Fibroblast of mammary gland (primary cell): Measurements from ENCODE around the gene LOX.
A peak's percentile ranks its signal among the peaks of the same experiment; 100 is the strongest.

Experiments used
- DNase-seq: peaks from one replicate; pipeline ENCODE4 v3.0.0-alpha.2; 2010; ENCODE audit warnings: low read depth
- H3K4me3 ChIP-seq: 2 replicates; pipeline ENCODE4 v1.5.1; 2011; ENCODE audit warnings: low read depth, mild to moderate bottlenecking, low read length, moderate library complexity; ENCODE audit not compliant: control insufficient read depth
- TF ChIP-seq, protein P1 (sequence below): conservative IDR thresholded peaks from 2 replicates; pipeline ENCODE4 v1.5.1; 2011; ENCODE audit warnings: low read depth, low read length, inconsistent platforms; ENCODE audit not compliant: control insufficient read depth, insufficient read depth

Gene LOX

DNA sequence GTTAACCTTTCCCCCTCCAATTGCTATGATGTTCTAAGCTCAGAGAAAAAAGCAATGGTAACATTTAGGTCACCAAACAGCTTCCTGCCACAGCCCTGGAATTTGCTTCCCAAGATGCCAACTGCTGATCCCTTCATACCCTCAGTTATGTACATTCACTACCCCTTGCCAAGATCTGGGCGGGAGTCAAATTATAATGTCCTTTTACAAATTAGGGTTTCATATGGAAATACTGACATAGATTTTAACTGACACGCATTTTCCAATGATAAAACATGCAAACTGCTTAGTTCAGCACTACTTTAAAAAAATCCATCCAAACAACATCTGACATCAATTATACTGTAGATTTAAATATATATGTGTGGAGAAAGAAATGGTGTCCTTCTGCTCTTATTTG, 5.0 kb downstream of the LOX start:
- no peak overlapping the region for H3K4me3 ChIP-seq
- TF ChIP-seq, protein P1, sequence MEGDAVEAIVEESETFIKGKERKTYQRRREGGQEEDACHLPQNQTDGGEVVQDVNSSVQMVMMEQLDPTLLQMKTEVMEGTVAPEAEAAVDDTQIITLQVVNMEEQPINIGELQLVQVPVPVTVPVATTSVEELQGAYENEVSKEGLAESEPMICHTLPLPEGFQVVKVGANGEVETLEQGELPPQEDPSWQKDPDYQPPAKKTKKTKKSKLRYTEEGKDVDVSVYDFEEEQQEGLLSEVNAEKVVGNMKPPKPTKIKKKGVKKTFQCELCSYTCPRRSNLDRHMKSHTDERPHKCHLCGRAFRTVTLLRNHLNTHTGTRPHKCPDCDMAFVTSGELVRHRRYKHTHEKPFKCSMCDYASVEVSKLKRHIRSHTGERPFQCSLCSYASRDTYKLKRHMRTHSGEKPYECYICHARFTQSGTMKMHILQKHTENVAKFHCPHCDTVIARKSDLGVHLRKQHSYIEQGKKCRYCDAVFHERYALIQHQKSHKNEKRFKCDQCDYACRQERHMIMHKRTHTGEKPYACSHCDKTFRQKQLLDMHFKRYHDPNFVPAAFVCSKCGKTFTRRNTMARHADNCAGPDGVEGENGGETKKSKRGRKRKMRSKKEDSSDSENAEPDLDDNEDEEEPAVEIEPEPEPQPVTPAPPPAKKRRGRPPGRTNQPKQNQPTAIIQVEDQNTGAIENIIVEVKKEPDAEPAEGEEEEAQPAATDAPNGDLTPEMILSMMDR = no peak
- DNase-seq = no peak

GRCh38 chr5:122067390-122067789, 10.7 kb downstream of the LOX start:
- TF ChIP-seq, protein P1 = no peak
- H3K4me3 ChIP-seq = no peak overlapping the region
- DNase-seq = no peak

DNA sequence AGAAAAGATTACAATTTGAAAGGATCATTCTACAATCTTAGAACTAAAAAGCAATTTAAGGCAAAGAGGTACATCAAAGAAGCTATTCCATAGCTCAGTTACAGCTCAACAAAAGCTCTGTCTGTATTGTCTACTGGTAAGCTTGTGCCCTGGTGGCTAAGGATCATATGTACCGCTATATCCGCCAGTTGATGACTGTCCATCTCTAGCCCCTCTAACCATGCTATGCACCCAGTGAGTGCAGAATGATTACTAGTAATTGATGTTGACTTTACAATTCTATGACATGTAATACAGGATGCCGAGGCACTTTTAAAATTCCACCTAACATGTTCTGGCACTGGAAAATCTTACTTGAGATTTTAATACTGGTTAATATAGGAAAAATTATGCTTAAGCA, 13.1 kb downstream of the LOX start:
- H3K4me3 ChIP-seq = no peak overlapping the region
- TF ChIP-seq, protein P1 = no peak
- DNase-seq = no peak

- DNase-seq = peak; percentile 73
- H3K4me3 ChIP-seq = no peak overlapping the region
- TF ChIP-seq, protein P1 = no peak
Observed at GRCh38 chr5:122063836-122064235, 14.2 kb downstream of the LOX start.

- TF ChIP-seq, protein P1 = no peak
- H3K4me3 ChIP-seq = no peak overlapping the region
- no peak for DNase-seq
Observed at GRCh38 chr5:122062205-122062604, 15.9 kb downstream of the LOX start.

- peak; percentile 23 for DNase-seq
- no peak overlapping the region for H3K4me3 ChIP-seq
- TF ChIP-seq, protein P1 = no peak
Observed at GRCh38 chr5:122056913-122057312, 21.1 kb downstream of the LOX start.

DNA sequence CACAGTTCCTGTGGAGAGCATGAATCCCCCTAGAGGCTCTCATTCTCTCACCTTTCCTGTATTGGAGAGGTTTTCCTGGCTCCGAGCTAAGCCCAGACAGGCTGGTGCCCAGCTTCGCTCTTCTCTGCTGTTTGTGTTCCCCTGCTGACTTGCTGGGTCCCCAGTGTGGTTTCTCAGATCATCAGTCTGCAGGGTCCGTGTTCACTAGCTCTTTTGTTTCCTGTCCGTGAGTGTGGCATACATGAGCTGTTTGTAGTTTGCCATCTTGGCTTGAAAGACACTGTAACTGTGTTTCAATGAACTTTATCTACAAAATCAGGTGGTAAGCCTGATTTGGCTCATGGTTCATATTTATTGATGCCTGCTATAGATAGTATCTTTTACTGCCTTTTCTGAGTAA, 23.8 kb downstream of the LOX start:
- no peak for DNase-seq
- no peak overlapping the region for H3K4me3 ChIP-seq
- TF ChIP-seq, protein P1 = no peak
